Muscle layer of colon (tissue), 2 donors: Measurements from ENCODE around the gene OR2K2.
"Not testable (repeated sequence)": the region's sequence is repeated elsewhere in the genome, so short reads cannot be mapped to it uniquely, and the experiment has no call there.

Source experiments
- H3K27ac ChIP-seq: one replicate; pipeline ENCODE4 v1.7.0; 2013; ENCODE audit warnings: low read depth, mild to moderate bottlenecking, low read length, moderate library complexity
- H3K27me3 ChIP-seq, 2 donors: one replicate each; pipeline ENCODE4 v1.7.0; 2013; ENCODE audit warnings: low read length in 2 of 2, mild to moderate bottlenecking in 2 of 2; ENCODE audit not compliant: insufficient read depth in 2 of 2, control insufficient read depth in 1 of 2
- H3K36me3 ChIP-seq: one replicate; pipeline ENCODE4 v1.7.0; 2013; ENCODE audit warnings: mild to moderate bottlenecking, low read length; ENCODE audit not compliant: insufficient read depth
- H3K4me1 ChIP-seq: one replicate; pipeline ENCODE4 v1.7.0; 2013; ENCODE audit warnings: mild to moderate bottlenecking, low read length; ENCODE audit not compliant: insufficient read depth
- H3K4me3 ChIP-seq, 2 donors: one replicate each; pipeline ENCODE4 v1.7.0; 2013; ENCODE audit warnings: low read length in 2 of 2, low read depth in 1 of 2, mild to moderate bottlenecking in 1 of 2, moderate library complexity in 1 of 2
- H3K9ac ChIP-seq: one replicate; pipeline ENCODE4 v1.7.0; 2013; ENCODE audit warnings: low read length
- H3K9me3 ChIP-seq: one replicate; pipeline ENCODE4 v1.7.0; 2013; ENCODE audit warnings: mild to moderate bottlenecking, low read length
- donor health status: abdominal sarcoma.
- donor health status: Adenocarcinoma of cecum.

Gene OR2K2

GRCh38 chr9:111348821-111349271 lies 18.8 kb upstream of the OR2K2 start:
- H3K4me1 ChIP-seq = no peaks in the 10 kb centered on the region
- H3K9ac ChIP-seq = no peak overlapping the region
- no peak overlapping the region for H3K27ac ChIP-seq
- no peak overlapping the region for H3K4me3 ChIP-seq
- H3K36me3 ChIP-seq = no peaks in the 10 kb centered on the region
- no peaks in the 10 kb centered on the region for H3K27me3 ChIP-seq
- no peaks in the 10 kb centered on the region for H3K9me3 ChIP-seq

- not testable (repeated sequence) for H3K9ac ChIP-seq, H3K4me3 ChIP-seq, H3K27me3 ChIP-seq, H3K27ac ChIP-seq, H3K36me3 ChIP-seq, H3K9me3 ChIP-seq, H3K4me1 ChIP-seq
Measured at GRCh38 chr9:111334318-111334863, 4.4 kb upstream of the OR2K2 start.

- H3K9me3 ChIP-seq = no peaks in the 10 kb centered on the region
- no peaks in the 10 kb centered on the region for H3K4me1 ChIP-seq
- no peaks in the 10 kb centered on the region for H3K36me3 ChIP-seq
- no peaks in the 10 kb centered on the region for H3K27me3 ChIP-seq
- no peak overlapping the region for H3K9ac ChIP-seq
- no peak overlapping the region for H3K4me3 ChIP-seq
- no peak overlapping the region for H3K27ac ChIP-seq
Measured at GRCh38 chr9:111320631-111321030, 9.4 kb downstream of the OR2K2 start.

- no peaks in the 10 kb centered on the region for H3K9me3 ChIP-seq
- no peaks in the 10 kb centered on the region for H3K27me3 ChIP-seq
- no peak overlapping the region for H3K9ac ChIP-seq
- no peaks in the 10 kb centered on the region for H3K36me3 ChIP-seq
- H3K4me1 ChIP-seq = no peaks in the 10 kb centered on the region
- H3K4me3 ChIP-seq = no peak overlapping the region
- H3K27ac ChIP-seq = no peak overlapping the region
Measured at GRCh38 chr9:111316796-111317195, 13.2 kb downstream of the OR2K2 start.

- no peak overlapping the region for H3K4me3 ChIP-seq
- H3K9me3 ChIP-seq = no peaks in the 10 kb centered on the region
- no peaks in the 10 kb centered on the region for H3K4me1 ChIP-seq
- no peak overlapping the region for H3K27ac ChIP-seq
- no peak overlapping the region for H3K9ac ChIP-seq
- no peaks in the 10 kb centered on the region for H3K27me3 ChIP-seq
- H3K36me3 ChIP-seq = no peaks in the 10 kb centered on the region
Measured at GRCh38 chr9:111305914-111306313, 24.1 kb downstream of the OR2K2 start.

- not testable (repeated sequence) for H3K4me1 ChIP-seq, H3K27me3 ChIP-seq, H3K9ac ChIP-seq, H3K4me3 ChIP-seq, H3K36me3 ChIP-seq, H3K9me3 ChIP-seq, H3K27ac ChIP-seq
Measured at GRCh38 chr9:111304000-111304399, 26.0 kb downstream of the OR2K2 start.

GRCh38 chr9:111301195-111301594 lies 28.8 kb downstream of the OR2K2 start:
- H3K9me3 ChIP-seq = no peaks in the 10 kb centered on the region
- H3K4me1 ChIP-seq = no peaks in the 10 kb centered on the region
- no peak overlapping the region for H3K27ac ChIP-seq

GRCh38 chr9:111300140-111300735 lies 29.8 kb downstream of the OR2K2 start:
- Histone ChIP-seq H3K4me1 (no peaks in the 10 kb centered on the region), H3K27me3 (no peaks in the 10 kb centered on the region), H3K9me3 (no peaks in the 10 kb centered on the region), H3K9ac (no peak overlapping the region), H3K27ac (no peak overlapping the region), H3K36me3 (no peaks in the 10 kb centered on the region), H3K4me3 (no peak overlapping the region)

More at GRCh38 chr9:111301195-111301594, 28.8 kb downstream of the OR2K2 start:
- H3K36me3 ChIP-seq = no peaks in the 10 kb centered on the region
- no peaks in the 10 kb centered on the region for H3K27me3 ChIP-seq
- no peak overlapping the region for H3K9ac ChIP-seq
- no peak overlapping the region for H3K4me3 ChIP-seq

GRCh38 chr9:111299599-111299966 lies 30.4 kb downstream of the OR2K2 start:
- H3K4me3 ChIP-seq, H3K27me3 ChIP-seq, H3K36me3 ChIP-seq, H3K27ac ChIP-seq, H3K9ac ChIP-seq, H3K4me1 ChIP-seq, H3K9me3 ChIP-seq: not testable (repeated sequence)

GRCh38 chr9:111298731-111299598 lies 31.1 kb downstream of the OR2K2 start:
- Histone ChIP-seq H3K9ac (no peak overlapping the region), H3K4me3 (no peak overlapping the region), H3K27me3 (no peaks in the 10 kb centered on the region), H3K9me3 (no peaks in the 10 kb centered on the region), H3K27ac (no peak overlapping the region), H3K36me3 (no peaks in the 10 kb centered on the region), H3K4me1 (no peaks in the 10 kb centered on the region)

- Histone ChIP-seq H3K36me3 (no peaks in the 10 kb centered on the region), H3K27ac (no peak overlapping the region), H3K9ac (no peak overlapping the region), H3K9me3 (no peaks in the 10 kb centered on the region), H3K4me1 (no peaks in the 10 kb centered on the region), H3K27me3 (no peaks in the 10 kb centered on the region), H3K4me3 (no peak overlapping the region)
Measured at GRCh38 chr9:111298111-111298510, 31.9 kb downstream of the OR2K2 start.
